Panc1 (cell line): Measurements from ENCODE around the gene KCNMA1. TPM values are rescaled to one million over a fixed set of nuclear protein-coding genes. Genes with fewer than 3 reads are reported as not detected.

Source experiments
- ATAC-seq: fragments of 200-7000 bp; cut with Tn5 transposase; 2 replicates; pipeline ENCODE4 v1.9.1; 2020; ENCODE audit warnings: mild to moderate bottlenecking, moderate library complexity
- BruUV-seq: library from RNA; stranded (reverse); fragments of 400-500 nt; replicated peaks from 2 replicates; lab custom pipeline; 2021; lab: Mats Ljungman, UMichigan
- CTCF ChIA-PET: fragments of 300-600 bp; sonication (Branson Sonifier 250); formaldehyde crosslinking; loops from one replicate; lab custom pipeline; 2022; ENCODE audit warnings: antibody characterized with exemption; lab: Charles Lee
- POLR2A ChIA-PET: fragments of 300-600 bp; sonication (Branson Sonifier 250); formaldehyde crosslinking; loops from one replicate; lab custom pipeline; 2022; ENCODE audit warnings: antibody characterized with exemption; lab: Charles Lee
- DNase-seq: peaks from one replicate; pipeline ENCODE4 v3.0.0-alpha.2; 2010; ENCODE audit warnings: low read depth, low spot score
- H3K27ac ChIP-seq: 2 replicates; pipeline ENCODE4 v1.5.1; 2011; ENCODE audit warnings: mild to moderate bottlenecking, low read length, inconsistent platforms
- H3K27me3 ChIP-seq: fragments of 200-500 bp; sonication (Bioruptor generic); 2 replicates; pipeline ENCODE4 v1.6.0; 2014; ENCODE audit warnings: low read length, inconsistent platforms; ENCODE audit not compliant: control insufficient read depth, insufficient read depth
- H3K36me3 ChIP-seq: fragments of 200-500 bp; sonication (Bioruptor generic); 2 replicates; pipeline ENCODE4 v1.5.1; 2014; ENCODE audit warnings: inconsistent platforms, mild to moderate bottlenecking, low read length, moderate library complexity; ENCODE audit not compliant: control insufficient read depth, insufficient read depth
- H3K4me1 ChIP-seq: 2 replicates; pipeline ENCODE4 v1.5.1; 2011; ENCODE audit warnings: inconsistent platforms, mild to moderate bottlenecking, low read length, moderate library complexity; ENCODE audit not compliant: control insufficient read depth, insufficient read depth
- H3K4me3 ChIP-seq, 2 experiments: 2 replicates each; pipeline ENCODE4 v1.5.1; 2011 to 2012; ENCODE audit warnings: low read depth in 2 of 2, low read length in 2 of 2, mild to moderate bottlenecking in 2 of 2, inconsistent platforms in 1 of 2, moderate library complexity in 1 of 2
- H3K9me3 ChIP-seq: fragments of 200-500 bp; sonication (Bioruptor generic); 2 replicates; pipeline ENCODE4 v1.5.1; 2014; ENCODE audit warnings: low read depth, mild to moderate bottlenecking, inconsistent platforms, low read length, moderate library complexity; ENCODE audit not compliant: control insufficient read depth, insufficient read depth
- POLR2AphosphoS5 ChIP-seq: IDR thresholded peaks from 2 replicates; pipeline ENCODE4 v1.6.1; 2012; ENCODE audit warnings: mild to moderate bottlenecking, low read depth, low read length, moderate library complexity
- SIN3A ChIP-seq: IDR thresholded peaks from 2 replicates; pipeline ENCODE4 v1.6.1; 2012; ENCODE audit warnings: low read depth, mild to moderate bottlenecking, low read length, moderate library complexity, borderline replicate concordance; ENCODE audit not compliant: insufficient read depth
- TCF7L2 ChIP-seq: IDR thresholded peaks from 2 replicates; pipeline ENCODE4 v1.6.1; 2011; ENCODE audit warnings: mild to moderate bottlenecking, low read depth, low read length, inconsistent platforms
- in situ Hi-C: cut with HindIII; loops from 2 replicates; pipeline ENCODE4 v1.10.0; 2016; ENCODE audit warnings: low sequenced_read_pairs, low pct_unique_long_range_greater_than_20kb
- intact Hi-C: fragments of 100-400 bp; cut with micrococcal nuclease; formaldehyde crosslinking; loops from one replicate; pipeline ENCODE4 v1.10.0; 2022; ENCODE audit not compliant: unreplicated experiment
- total RNA-seq: library from RNA; stranded (reverse); gene quantifications from one replicate; pipeline ENCODE4 v1.2.1, GENCODE V29; 2021; ENCODE audit not compliant: unreplicated experiment
- TF ChIP-seq, protein P1 (sequence below): fragments of 450-650 bp; IDR thresholded peaks from 2 replicates; pipeline ENCODE4 v1.5.1; 2017; ENCODE audit warnings: mild to moderate bottlenecking
- TF ChIP-seq, protein P2 (sequence below), 2 experiments: IDR thresholded peaks; 2 replicates each; pipeline ENCODE4 v1.6.1; 2011 to 2012; ENCODE audit warnings: low read depth in 2 of 2, control low read depth in 1 of 2, low read length in 1 of 2, mild to moderate bottlenecking in 1 of 2, moderate library complexity in 1 of 2; ENCODE audit not compliant: insufficient read depth in 1 of 2

KCNMA1 gene
- total RNA-seq, 1 experiment from 2014 or later, result 91.9 TPM

DNA sequence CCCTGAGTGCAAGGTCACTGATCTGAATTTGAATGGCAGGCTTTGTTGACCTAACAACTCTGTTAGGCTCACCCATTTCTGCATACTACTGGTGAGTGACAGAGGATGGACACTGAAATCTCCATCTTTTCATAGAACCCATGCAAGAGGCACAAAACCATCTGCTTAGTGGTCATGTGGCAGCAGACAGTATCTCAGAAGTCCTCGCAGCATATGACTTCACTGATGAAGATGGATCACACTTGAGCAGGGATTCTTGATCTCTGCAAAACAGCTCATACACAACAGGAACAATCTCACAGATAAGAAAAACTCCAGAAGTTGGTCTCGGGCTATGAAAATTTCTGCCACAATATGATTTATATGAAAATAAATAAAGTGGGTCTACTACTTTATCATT lies 487.9 kb downstream of the KCNMA1 start:
- H3K9me3 ChIP-seq, result no peaks in the 10 kb centered on the region
- DNase-seq (no peak), ATAC-seq (no peak)
- in situ Hi-C loops, result no loop called here
- POLR2A ChIA-PET, result no interaction called here
- no peak overlapping the region for H3K27ac ChIP-seq
- H3K4me3 ChIP-seq, result no peak overlapping the region
- H3K27me3 ChIP-seq, result no peaks in the 10 kb centered on the region
- BruUV-seq, result no TSS peak
- intact Hi-C loops, result no loop called here
- CTCF ChIA-PET, result no interaction called here
- TF ChIP-seq, protein P1, sequence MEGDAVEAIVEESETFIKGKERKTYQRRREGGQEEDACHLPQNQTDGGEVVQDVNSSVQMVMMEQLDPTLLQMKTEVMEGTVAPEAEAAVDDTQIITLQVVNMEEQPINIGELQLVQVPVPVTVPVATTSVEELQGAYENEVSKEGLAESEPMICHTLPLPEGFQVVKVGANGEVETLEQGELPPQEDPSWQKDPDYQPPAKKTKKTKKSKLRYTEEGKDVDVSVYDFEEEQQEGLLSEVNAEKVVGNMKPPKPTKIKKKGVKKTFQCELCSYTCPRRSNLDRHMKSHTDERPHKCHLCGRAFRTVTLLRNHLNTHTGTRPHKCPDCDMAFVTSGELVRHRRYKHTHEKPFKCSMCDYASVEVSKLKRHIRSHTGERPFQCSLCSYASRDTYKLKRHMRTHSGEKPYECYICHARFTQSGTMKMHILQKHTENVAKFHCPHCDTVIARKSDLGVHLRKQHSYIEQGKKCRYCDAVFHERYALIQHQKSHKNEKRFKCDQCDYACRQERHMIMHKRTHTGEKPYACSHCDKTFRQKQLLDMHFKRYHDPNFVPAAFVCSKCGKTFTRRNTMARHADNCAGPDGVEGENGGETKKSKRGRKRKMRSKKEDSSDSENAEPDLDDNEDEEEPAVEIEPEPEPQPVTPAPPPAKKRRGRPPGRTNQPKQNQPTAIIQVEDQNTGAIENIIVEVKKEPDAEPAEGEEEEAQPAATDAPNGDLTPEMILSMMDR, result no peak
- TF ChIP-seq TCF7L2 (no peak), POLR2AphosphoS5 (no peak), SIN3A (no peak)
- TF ChIP-seq, protein P2, sequence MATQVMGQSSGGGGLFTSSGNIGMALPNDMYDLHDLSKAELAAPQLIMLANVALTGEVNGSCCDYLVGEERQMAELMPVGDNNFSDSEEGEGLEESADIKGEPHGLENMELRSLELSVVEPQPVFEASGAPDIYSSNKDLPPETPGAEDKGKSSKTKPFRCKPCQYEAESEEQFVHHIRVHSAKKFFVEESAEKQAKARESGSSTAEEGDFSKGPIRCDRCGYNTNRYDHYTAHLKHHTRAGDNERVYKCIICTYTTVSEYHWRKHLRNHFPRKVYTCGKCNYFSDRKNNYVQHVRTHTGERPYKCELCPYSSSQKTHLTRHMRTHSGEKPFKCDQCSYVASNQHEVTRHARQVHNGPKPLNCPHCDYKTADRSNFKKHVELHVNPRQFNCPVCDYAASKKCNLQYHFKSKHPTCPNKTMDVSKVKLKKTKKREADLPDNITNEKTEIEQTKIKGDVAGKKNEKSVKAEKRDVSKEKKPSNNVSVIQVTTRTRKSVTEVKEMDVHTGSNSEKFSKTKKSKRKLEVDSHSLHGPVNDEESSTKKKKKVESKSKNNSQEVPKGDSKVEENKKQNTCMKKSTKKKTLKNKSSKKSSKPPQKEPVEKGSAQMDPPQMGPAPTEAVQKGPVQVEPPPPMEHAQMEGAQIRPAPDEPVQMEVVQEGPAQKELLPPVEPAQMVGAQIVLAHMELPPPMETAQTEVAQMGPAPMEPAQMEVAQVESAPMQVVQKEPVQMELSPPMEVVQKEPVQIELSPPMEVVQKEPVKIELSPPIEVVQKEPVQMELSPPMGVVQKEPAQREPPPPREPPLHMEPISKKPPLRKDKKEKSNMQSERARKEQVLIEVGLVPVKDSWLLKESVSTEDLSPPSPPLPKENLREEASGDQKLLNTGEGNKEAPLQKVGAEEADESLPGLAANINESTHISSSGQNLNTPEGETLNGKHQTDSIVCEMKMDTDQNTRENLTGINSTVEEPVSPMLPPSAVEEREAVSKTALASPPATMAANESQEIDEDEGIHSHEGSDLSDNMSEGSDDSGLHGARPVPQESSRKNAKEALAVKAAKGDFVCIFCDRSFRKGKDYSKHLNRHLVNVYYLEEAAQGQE (IDR thresholded peaks at IDR 0.05; ENCODE audit: insufficient read depth in 1 of 2, low read depth in 2 of 2, low read length in 1 of 2), result no peak
- no peaks in the 10 kb centered on the region for H3K4me1 ChIP-seq
- H3K36me3 ChIP-seq, result no peaks in the 10 kb centered on the region

GRCh38 chr10:77149001-77149400 lies 488.6 kb downstream of the KCNMA1 start:
- intact Hi-C loops (no loop called here), in situ Hi-C loops (no loop called here)
- ChIA-PET CTCF (no interaction called here), POLR2A (no interaction called here)
- no peak overlapping the region for H3K4me3 ChIP-seq
- no peaks in the 10 kb centered on the region for H3K36me3 ChIP-seq
- no peaks in the 10 kb centered on the region for H3K9me3 ChIP-seq
- TF ChIP-seq, protein P1, result no peak
- TF ChIP-seq SIN3A, result no peak
- TF ChIP-seq, protein P2 (IDR thresholded peaks at IDR 0.05; ENCODE audit: insufficient read depth in 1 of 2, low read depth in 2 of 2, low read length in 1 of 2), result no peak
- no peak for TF ChIP-seq POLR2AphosphoS5
- no peak for TF ChIP-seq TCF7L2
- ATAC-seq (no peak), DNase-seq (no peak)
- no peaks in the 10 kb centered on the region for H3K4me1 ChIP-seq
- H3K27me3 ChIP-seq, result no peaks in the 10 kb centered on the region
- H3K27ac ChIP-seq, result no peak overlapping the region
- BruUV-seq, result no TSS peak
